Peyer's patch (tissue), 4 donors: ENCODE results near the gene ANKRD11. TPM values are rescaled to one million over a fixed set of nuclear protein-coding genes. Genes with fewer than 3 reads are reported as not detected.

Source experiments
- DNase-seq, 3 donors: peaks; one replicate each; pipeline ENCODE4 v3.0.0-alpha.2; 2017 to 2019
- H3K27ac ChIP-seq, 4 donors: fragments of 200-600 bp; sonication (generic); one replicate each; pipeline ENCODE4 v1.5.1; 2016 to 2019
- H3K27me3 ChIP-seq, 2 donors: fragments of 200-600 bp; sonication (generic); one replicate each; pipeline ENCODE4 v1.5.1; 2019
- H3K36me3 ChIP-seq, 3 donors: fragments of 200-600 bp; sonication (generic); one replicate each; pipeline ENCODE4 v1.5.1; 2016 to 2019
- H3K4me1 ChIP-seq, 4 donors: fragments of 200-600 bp; sonication (generic); one replicate each; pipeline ENCODE4 v1.5.1; 2016 to 2019
- H3K4me3 ChIP-seq, 4 donors: fragments of 200-600 bp; sonication (generic); 1 replicate in 3 of 4; 2 replicates in 1 of 4; pipeline ENCODE4 v1.5.1; 2016 to 2019; ENCODE audit warnings: mild to moderate bottlenecking in 1 of 4
- H3K9me3 ChIP-seq, 4 donors: fragments of 200-600 bp; sonication (generic); one replicate each; pipeline ENCODE4 v1.5.1; 2016 to 2019; ENCODE audit warnings: mild to moderate bottlenecking in 1 of 4
- CTCF ChIP-seq, 6 experiments: fragments of 450-650 bp in 4 of 6; fragments of 200-600 bp in 2 of 6; sonication (generic) in 1 of 6; IDR thresholded peaks; one replicate each; pipeline ENCODE4 v1.5.1; 2017 to 2019; ENCODE audit warnings: antibody characterized with exemption in 6 of 6, mild to moderate bottlenecking in 3 of 6, moderate library complexity in 1 of 6
- POLR2A ChIP-seq, 2 donors: fragments of 450-650 bp; IDR thresholded peaks; one replicate each; pipeline ENCODE4 v1.5.1; 2017; ENCODE audit warnings: antibody characterized with exemption in 2 of 2, mild to moderate bottlenecking in 2 of 2, moderate library complexity in 2 of 2
- total RNA-seq, 4 donors: library from RNA; depleted of rRNA; stranded (reverse); fragments of >200 nt; gene quantifications; one replicate each; pipeline ENCODE4 v1.1.0, GENCODE V29; 2016

ANKRD11 gene
- total RNA-seq, 4 donors from 2014 or later = 177 to 227 (median 211) TPM

GRCh38 chr16:89417352-89417751 is 73.0 kb downstream of the ANKRD11 start:
- no peaks in the 10 kb centered on the region for H3K27me3 ChIP-seq
- no peak for TF ChIP-seq POLR2A (IDR thresholded peaks at IDR 0.05)
- no peak for TF ChIP-seq CTCF (IDR thresholded peaks at IDR 0.05)
- peak overlapping the region in 1 of 4 donors; percentile 14 for H3K27ac ChIP-seq
- DNase-seq = peak in 2 of 3 donors; percentile 61 to 69
- H3K9me3 ChIP-seq = no peaks in the 10 kb centered on the region
- H3K4me1 ChIP-seq = peaks cover 0 to 46% (median 11%) of the 10 kb centered on the region in 4 donors
- no peaks in the 10 kb centered on the region for H3K36me3 ChIP-seq
- no peak overlapping the region for H3K4me3 ChIP-seq

GRCh38 chr16:89413811-89414585 is 76.4 kb downstream of the ANKRD11 start:
- DNase-seq = no peak
- TF ChIP-seq POLR2A (IDR thresholded peaks at IDR 0.05) = no peak
- no peak for TF ChIP-seq CTCF (IDR thresholded peaks at IDR 0.05)
- Histone ChIP-seq H3K27ac (no peak overlapping the region), H3K4me1 (peaks cover 0 to 64% (median 31%) of the 10 kb centered on the region in 4 donors), H3K27me3 (no peaks in the 10 kb centered on the region), H3K36me3 (no peaks in the 10 kb centered on the region), H3K4me3 (no peak overlapping the region), H3K9me3 (no peaks in the 10 kb centered on the region)

- DNase-seq = no peak
- TF ChIP-seq POLR2A (IDR thresholded peaks at IDR 0.05) = no peak
- no peak for TF ChIP-seq CTCF (IDR thresholded peaks at IDR 0.05)
- H3K4me1 ChIP-seq = peaks cover 0 to 65% (median 36%) of the 10 kb centered on the region in 4 donors
- H3K27ac ChIP-seq = no peak overlapping the region
- no peaks in the 10 kb centered on the region for H3K36me3 ChIP-seq
- no peaks in the 10 kb centered on the region for H3K27me3 ChIP-seq
- no peaks in the 10 kb centered on the region for H3K9me3 ChIP-seq
- H3K4me3 ChIP-seq = no peak overlapping the region
Measured at GRCh38 chr16:89412811-89413210, 77.5 kb downstream of the ANKRD11 start.

GRCh38 chr16:89411335-89411850 is 79.0 kb downstream of the ANKRD11 start:
- H3K36me3 ChIP-seq = no peaks in the 10 kb centered on the region
- H3K4me3 ChIP-seq = no peak overlapping the region
- TF ChIP-seq CTCF (IDR thresholded peaks at IDR 0.05) (no peak), POLR2A (IDR thresholded peaks at IDR 0.05) (no peak)
- H3K9me3 ChIP-seq = no peaks in the 10 kb centered on the region
- H3K4me1 ChIP-seq = peaks cover 0 to 63% (median 43%) of the 10 kb centered on the region in 4 donors
- no peaks in the 10 kb centered on the region for H3K27me3 ChIP-seq
- peak overlapping the region in 1 of 4 donors; percentile 50 for H3K27ac ChIP-seq
- DNase-seq = no peak

GRCh38 chr16:89410794-89411309 is 79.5 kb downstream of the ANKRD11 start:
- Histone ChIP-seq H3K4me1 (peaks cover 0 to 67% (median 43%) of the 10 kb centered on the region in 4 donors), H3K4me3 (no peak overlapping the region), H3K36me3 (no peaks in the 10 kb centered on the region), H3K27me3 (no peaks in the 10 kb centered on the region), H3K9me3 (no peaks in the 10 kb centered on the region), H3K27ac (peak overlapping the region in 1 of 4 donors; percentile 50)
- TF ChIP-seq POLR2A (IDR thresholded peaks at IDR 0.05) (no peak), CTCF (IDR thresholded peaks at IDR 0.05) (peak in 3 of 6 experiments; percentile 20 to 32 (median 23))
- peak in 2 of 3 donors; percentile 55 to 69 for DNase-seq
